ENCODE measurements around the gene ENPP6. TPM values are rescaled to one million over a fixed set of nuclear protein-coding genes. Genes with fewer than 3 reads are reported as not detected.

ENPP6 gene
- total RNA-seq, 1 experiment from 2014 or later: not detected

DNA sequence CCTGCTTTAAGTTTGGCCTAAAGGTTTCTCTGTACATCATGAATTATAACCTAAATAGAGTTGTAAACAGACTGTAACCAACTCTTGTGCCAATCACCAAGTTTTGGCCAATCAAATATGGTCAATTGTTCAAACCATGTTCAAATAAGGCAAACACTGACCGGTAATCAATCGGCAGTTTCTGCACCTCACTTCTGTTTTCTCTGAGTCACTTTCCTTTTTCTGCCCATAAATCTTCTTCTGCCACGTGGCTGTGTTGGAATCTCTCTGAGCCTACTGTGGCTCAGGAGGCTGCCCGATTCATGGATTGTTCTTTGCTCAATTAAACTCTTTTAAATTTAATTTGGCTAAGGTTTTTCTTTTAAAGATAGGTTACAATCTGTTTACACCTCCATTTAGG lies 16.5 kb upstream of the ENPP6 start:
- no peaks in the 10 kb centered on the region for H3K27me3 Mint-ChIP-seq (ENCODE audit: insufficient read depth, unreplicated experiment)
- ChIA-PET POLR2A (no interaction called here), CTCF (interaction anchor here (0.6 kb wide), 1 partner anchor 17 kb away, joined by 3 read pairs; no protein-coding TSS in a partner anchor)
- H3K36me3 ChIP-seq (ENCODE audit: control insufficient read depth, insufficient read depth, low read length): no peaks in the 10 kb centered on the region
- no peaks in the 10 kb centered on the region for H3K9me3 ChIP-seq
- TF ChIP-seq, protein P1, sequence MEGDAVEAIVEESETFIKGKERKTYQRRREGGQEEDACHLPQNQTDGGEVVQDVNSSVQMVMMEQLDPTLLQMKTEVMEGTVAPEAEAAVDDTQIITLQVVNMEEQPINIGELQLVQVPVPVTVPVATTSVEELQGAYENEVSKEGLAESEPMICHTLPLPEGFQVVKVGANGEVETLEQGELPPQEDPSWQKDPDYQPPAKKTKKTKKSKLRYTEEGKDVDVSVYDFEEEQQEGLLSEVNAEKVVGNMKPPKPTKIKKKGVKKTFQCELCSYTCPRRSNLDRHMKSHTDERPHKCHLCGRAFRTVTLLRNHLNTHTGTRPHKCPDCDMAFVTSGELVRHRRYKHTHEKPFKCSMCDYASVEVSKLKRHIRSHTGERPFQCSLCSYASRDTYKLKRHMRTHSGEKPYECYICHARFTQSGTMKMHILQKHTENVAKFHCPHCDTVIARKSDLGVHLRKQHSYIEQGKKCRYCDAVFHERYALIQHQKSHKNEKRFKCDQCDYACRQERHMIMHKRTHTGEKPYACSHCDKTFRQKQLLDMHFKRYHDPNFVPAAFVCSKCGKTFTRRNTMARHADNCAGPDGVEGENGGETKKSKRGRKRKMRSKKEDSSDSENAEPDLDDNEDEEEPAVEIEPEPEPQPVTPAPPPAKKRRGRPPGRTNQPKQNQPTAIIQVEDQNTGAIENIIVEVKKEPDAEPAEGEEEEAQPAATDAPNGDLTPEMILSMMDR (IDR thresholded peaks at IDR 0.05; ENCODE audit: insufficient read depth in 1 of 2, low read depth in 1 of 2, low read length in 1 of 2, severe bottlenecking in 1 of 2, unreplicated experiment in 1 of 2): no peak
- H3K27me3 ChIP-seq (replicated peaks; ENCODE audit: control insufficient read depth, insufficient read depth, low read length): no peaks in the 10 kb centered on the region
- no peak overlapping the region for H3K4me3 ChIP-seq (ENCODE audit: low read depth, low read length)
- no peak overlapping the region for H3K4me3 Mint-ChIP-seq (ENCODE audit: unreplicated experiment)
- no peaks in the 10 kb centered on the region for H3K4me1 Mint-ChIP-seq (ENCODE audit: low read depth, unreplicated experiment)
- H3K36me3 Mint-ChIP-seq (ENCODE audit: insufficient read depth, unreplicated experiment): no peaks in the 10 kb centered on the region
- no TSS peak for BruUV-seq (replicated peaks)
- peaks cover 5% of the 10 kb centered on the region; the same call in 1 of the 2 replicates for H3K4me1 ChIP-seq
- intact Hi-C loops (cut with micrococcal nuclease; ENCODE audit: unreplicated experiment): no loop called here
- DNase-seq: no peak
- no peak overlapping the region for H3K27ac Mint-ChIP-seq (ENCODE audit: unreplicated experiment)
- no peaks in the 10 kb centered on the region for H3K9me3 Mint-ChIP-seq (ENCODE audit: unreplicated experiment)

DNA sequence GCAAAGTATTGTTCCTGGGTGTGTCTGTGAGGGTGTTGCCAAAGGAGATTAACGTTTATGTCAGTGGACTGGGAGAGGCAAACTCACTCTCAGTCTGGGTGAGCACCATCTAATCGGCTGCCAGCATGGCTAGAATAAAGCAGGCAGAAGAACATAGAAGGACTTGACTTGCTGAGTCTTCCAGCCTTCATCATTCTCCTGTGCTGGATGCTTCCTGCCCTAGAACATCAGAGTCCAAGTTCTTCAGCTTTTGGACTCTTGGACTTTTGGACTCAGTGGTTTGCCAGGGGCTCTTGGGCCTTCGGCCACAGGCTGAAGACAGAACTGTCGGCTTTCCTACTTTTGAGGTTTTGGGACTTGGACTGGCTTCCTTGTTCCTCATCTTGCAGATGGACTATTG lies 15.3 kb upstream of the ENPP6 start:
- H3K4me3 Mint-ChIP-seq (ENCODE audit: unreplicated experiment): no peak overlapping the region
- TF ChIP-seq, protein P1 (IDR thresholded peaks at IDR 0.05; ENCODE audit: insufficient read depth in 1 of 2, low read depth in 1 of 2, low read length in 1 of 2, severe bottlenecking in 1 of 2, unreplicated experiment in 1 of 2): no peak
- POLR2A ChIA-PET: no interaction called here

GRCh38 chr4:184232202-184232601 lies 14.5 kb upstream of the ENPP6 start:
- intact Hi-C loops (cut with micrococcal nuclease; ENCODE audit: unreplicated experiment): no loop called here
- no peaks in the 10 kb centered on the region for H3K36me3 ChIP-seq (ENCODE audit: control insufficient read depth, insufficient read depth, low read length)
- Mint-ChIP-seq H3K27me3 (ENCODE audit: insufficient read depth, unreplicated experiment) (peaks cover 3% of the 10 kb centered on the region), H3K36me3 (ENCODE audit: insufficient read depth, unreplicated experiment) (no peaks in the 10 kb centered on the region), H3K27ac (ENCODE audit: unreplicated experiment) (no peak overlapping the region), H3K9me3 (ENCODE audit: unreplicated experiment) (no peaks in the 10 kb centered on the region), H3K4me3 (ENCODE audit: unreplicated experiment) (no peak overlapping the region), H3K4me1 (ENCODE audit: low read depth, unreplicated experiment) (no peaks in the 10 kb centered on the region)
- no peak overlapping the region for H3K4me3 ChIP-seq (ENCODE audit: low read depth, low read length)
- BruUV-seq (replicated peaks): no TSS peak
- peak; percentile 24 to 39 for DNase-seq
- H3K4me1 ChIP-seq: peaks cover 5% of the 10 kb centered on the region; the same call in 1 of the 2 replicates
- H3K9me3 ChIP-seq: no peaks in the 10 kb centered on the region
- no peaks in the 10 kb centered on the region for H3K27me3 ChIP-seq (replicated peaks; ENCODE audit: control insufficient read depth, insufficient read depth, low read length)
- TF ChIP-seq, protein P1 (IDR thresholded peaks at IDR 0.05; ENCODE audit: insufficient read depth in 1 of 2, low read depth in 1 of 2, low read length in 1 of 2, severe bottlenecking in 1 of 2, unreplicated experiment in 1 of 2): no peak
- POLR2A ChIA-PET: no interaction called here
- CTCF ChIA-PET: interaction anchor here (0.8 kb wide), 1 partner anchor 31 kb away, joined by 3 read pairs; no protein-coding TSS in a partner anchor

More for the DNA sequence above, 15.3 kb upstream of the ENPP6 start:
- H3K4me1 Mint-ChIP-seq (ENCODE audit: low read depth, unreplicated experiment): no peaks in the 10 kb centered on the region
- Histone ChIP-seq H3K27me3 (replicated peaks; ENCODE audit: control insufficient read depth, insufficient read depth, low read length) (no peaks in the 10 kb centered on the region), H3K4me1 (peaks cover 5% of the 10 kb centered on the region; the same call in 1 of the 2 replicates), H3K9me3 (no peaks in the 10 kb centered on the region), H3K4me3 (ENCODE audit: low read depth, low read length) (no peak overlapping the region), H3K36me3 (ENCODE audit: control insufficient read depth, insufficient read depth, low read length) (no peaks in the 10 kb centered on the region)
- no peaks in the 10 kb centered on the region for H3K9me3 Mint-ChIP-seq (ENCODE audit: unreplicated experiment)
- no TSS peak for BruUV-seq (replicated peaks)
- no peak overlapping the region for H3K27ac Mint-ChIP-seq (ENCODE audit: unreplicated experiment)
- no peaks in the 10 kb centered on the region for H3K36me3 Mint-ChIP-seq (ENCODE audit: insufficient read depth, unreplicated experiment)
- no peak for DNase-seq
- peaks cover 3% of the 10 kb centered on the region for H3K27me3 Mint-ChIP-seq (ENCODE audit: insufficient read depth, unreplicated experiment)
- CTCF ChIA-PET: interaction anchor here (0.8 kb wide), 1 partner anchor 31 kb away, joined by 3 read pairs; no protein-coding TSS in a partner anchor
- intact Hi-C loops (cut with micrococcal nuclease; ENCODE audit: unreplicated experiment): no loop called here
